ENCODE results near the gene SUGCT.
A peak's percentile ranks its signal among the peaks of the same experiment; 100 is the strongest.

Gene SUGCT

DNA sequence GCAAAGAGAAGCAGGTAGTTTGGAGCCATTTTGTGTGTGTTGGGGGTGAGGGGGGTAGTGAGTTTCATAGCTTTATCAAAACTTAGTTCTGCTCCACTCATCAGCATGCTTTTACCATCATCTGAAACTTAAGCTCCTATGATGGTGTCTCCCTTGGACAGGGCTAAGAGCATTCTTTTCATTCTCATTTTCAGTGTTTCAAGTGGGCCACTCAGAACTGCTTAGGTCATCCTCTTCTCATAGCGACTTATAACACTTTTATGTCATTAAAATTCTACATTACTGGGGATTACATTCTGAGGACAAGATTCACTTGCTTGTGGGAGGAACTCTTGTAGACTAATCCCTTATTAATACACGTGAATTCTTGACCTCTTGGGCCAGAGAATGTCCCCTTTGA, 649.4 kb downstream of the SUGCT start:
- no peak for DNase-seq (ENCODE audit: low read depth)
- TF ChIP-seq, protein P1, sequence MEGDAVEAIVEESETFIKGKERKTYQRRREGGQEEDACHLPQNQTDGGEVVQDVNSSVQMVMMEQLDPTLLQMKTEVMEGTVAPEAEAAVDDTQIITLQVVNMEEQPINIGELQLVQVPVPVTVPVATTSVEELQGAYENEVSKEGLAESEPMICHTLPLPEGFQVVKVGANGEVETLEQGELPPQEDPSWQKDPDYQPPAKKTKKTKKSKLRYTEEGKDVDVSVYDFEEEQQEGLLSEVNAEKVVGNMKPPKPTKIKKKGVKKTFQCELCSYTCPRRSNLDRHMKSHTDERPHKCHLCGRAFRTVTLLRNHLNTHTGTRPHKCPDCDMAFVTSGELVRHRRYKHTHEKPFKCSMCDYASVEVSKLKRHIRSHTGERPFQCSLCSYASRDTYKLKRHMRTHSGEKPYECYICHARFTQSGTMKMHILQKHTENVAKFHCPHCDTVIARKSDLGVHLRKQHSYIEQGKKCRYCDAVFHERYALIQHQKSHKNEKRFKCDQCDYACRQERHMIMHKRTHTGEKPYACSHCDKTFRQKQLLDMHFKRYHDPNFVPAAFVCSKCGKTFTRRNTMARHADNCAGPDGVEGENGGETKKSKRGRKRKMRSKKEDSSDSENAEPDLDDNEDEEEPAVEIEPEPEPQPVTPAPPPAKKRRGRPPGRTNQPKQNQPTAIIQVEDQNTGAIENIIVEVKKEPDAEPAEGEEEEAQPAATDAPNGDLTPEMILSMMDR (conservative IDR thresholded peaks at IDR 0.05; ENCODE audit: low read depth, low read length), result no peak
- H3K4me3 ChIP-seq (ENCODE audit: low read depth, low read length), result no peak overlapping the region

DNA sequence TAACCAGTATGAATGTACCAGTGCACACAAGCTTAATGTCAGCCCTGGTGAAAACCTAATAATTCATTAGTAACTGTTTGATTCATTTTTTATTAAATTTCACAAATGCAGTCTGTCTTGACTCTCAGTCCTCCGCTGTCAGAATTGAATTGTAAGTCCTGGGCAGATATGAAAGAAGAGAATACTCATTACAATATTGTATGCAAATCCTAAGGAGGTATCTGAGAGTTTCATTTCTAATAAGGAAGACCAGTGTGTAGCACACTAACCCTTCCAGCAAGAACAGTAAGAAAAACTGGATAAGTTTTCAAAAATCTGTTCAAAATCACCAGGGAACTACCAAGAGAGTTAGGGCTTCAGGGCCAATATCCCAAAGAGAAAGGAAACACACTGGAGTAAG, 652.1 kb downstream of the SUGCT start:
- DNase-seq (ENCODE audit: low read depth), result no peak
- no peak overlapping the region for H3K4me3 ChIP-seq (ENCODE audit: low read depth, low read length)
- TF ChIP-seq, protein P1 (conservative IDR thresholded peaks at IDR 0.05; ENCODE audit: low read depth, low read length), result no peak

DNA sequence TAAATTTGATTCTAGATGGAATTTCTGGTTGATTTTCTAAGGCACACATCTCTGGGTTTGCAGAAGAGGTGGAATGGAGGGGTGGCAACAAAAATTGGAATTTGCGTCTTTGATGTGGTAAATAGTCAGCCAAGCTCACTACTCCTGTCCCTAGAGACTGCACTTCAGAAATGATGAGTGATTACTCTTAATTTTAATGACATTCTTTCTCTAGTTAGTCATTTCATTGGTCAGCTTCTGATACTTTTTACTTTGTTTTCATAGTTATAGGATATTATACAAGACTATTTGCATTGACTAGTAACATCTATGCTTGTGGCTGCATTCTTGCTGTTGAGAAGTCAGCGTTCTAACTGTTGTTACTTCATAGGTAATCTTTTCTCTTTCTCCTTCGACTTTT, 658.3 kb downstream of the SUGCT start:
- H3K4me3 ChIP-seq (ENCODE audit: low read depth, low read length), result no peak overlapping the region
- TF ChIP-seq, protein P1 (conservative IDR thresholded peaks at IDR 0.05; ENCODE audit: low read depth, low read length), result no peak
- DNase-seq (ENCODE audit: low read depth), result peak; percentile 12

DNA sequence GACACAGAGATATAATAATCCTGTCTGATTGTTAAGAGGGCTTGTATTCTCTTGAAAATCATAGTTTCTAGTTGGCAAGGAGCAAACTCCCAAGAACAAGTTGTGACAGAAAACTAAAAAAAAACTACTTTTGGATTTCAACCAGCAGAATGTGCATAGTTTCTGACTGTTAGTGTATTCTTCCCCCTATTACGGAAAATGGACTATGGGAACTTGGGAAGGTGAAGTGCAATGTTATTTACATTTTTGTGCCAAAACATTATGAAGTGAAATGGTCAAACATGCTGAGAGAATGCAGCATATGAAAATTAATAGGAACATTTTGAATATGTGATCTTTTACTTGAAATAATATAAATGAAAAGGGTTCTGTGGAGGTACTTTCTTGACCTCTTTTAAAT, 660.8 kb downstream of the SUGCT start:
- TF ChIP-seq, protein P1 (conservative IDR thresholded peaks at IDR 0.05; ENCODE audit: low read depth, low read length), result no peak
- no peak for DNase-seq (ENCODE audit: low read depth)
- H3K4me3 ChIP-seq (ENCODE audit: low read depth, low read length), result no peak overlapping the region

DNA sequence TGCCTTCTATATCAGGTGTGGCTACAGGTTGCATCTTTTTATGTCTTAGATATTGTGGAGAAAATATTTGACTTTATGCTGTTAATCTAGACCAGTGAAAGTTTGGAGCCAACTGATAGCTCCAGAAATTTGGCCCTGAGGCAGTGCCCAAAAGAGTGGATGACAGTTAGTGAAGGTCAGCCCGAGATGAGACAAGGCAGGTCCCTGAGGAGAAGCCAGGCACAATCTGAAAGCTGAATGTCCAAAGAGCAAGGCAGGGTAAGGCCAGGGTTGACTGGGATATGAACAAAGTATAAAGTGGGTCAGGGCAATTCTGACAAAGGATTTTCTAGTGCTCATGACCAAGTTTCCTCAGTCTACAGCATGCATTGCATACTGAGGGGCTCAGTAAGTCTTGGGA, 661.9 kb downstream of the SUGCT start:
- H3K4me3 ChIP-seq (ENCODE audit: low read depth, low read length), result no peak overlapping the region
- DNase-seq (ENCODE audit: low read depth), result no peak
- TF ChIP-seq, protein P1 (conservative IDR thresholded peaks at IDR 0.05; ENCODE audit: low read depth, low read length), result no peak

DNA sequence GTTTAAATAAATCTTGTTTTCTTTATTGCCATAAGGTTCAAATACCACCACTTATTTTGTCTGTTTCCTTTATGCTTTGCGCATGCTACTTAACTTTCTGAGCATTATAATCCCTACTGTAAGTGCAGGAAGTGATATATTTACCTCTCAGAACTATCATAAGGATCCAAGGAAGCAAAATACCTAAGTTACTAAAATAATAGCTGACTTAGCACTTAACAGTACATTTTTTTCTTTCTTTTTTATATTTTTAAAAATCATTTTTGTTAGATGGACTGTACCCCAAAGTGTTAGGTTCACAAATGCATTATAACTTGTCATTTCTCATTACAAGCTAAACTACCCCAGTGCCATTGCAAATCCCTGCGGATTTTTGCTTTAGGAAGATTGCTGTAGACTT, 663.8 kb downstream of the SUGCT start:
- TF ChIP-seq, protein P1 (conservative IDR thresholded peaks at IDR 0.05; ENCODE audit: low read depth, low read length), result no peak
- no peak for DNase-seq (ENCODE audit: low read depth)
- H3K4me3 ChIP-seq (ENCODE audit: low read depth, low read length), result no peak overlapping the region

DNA sequence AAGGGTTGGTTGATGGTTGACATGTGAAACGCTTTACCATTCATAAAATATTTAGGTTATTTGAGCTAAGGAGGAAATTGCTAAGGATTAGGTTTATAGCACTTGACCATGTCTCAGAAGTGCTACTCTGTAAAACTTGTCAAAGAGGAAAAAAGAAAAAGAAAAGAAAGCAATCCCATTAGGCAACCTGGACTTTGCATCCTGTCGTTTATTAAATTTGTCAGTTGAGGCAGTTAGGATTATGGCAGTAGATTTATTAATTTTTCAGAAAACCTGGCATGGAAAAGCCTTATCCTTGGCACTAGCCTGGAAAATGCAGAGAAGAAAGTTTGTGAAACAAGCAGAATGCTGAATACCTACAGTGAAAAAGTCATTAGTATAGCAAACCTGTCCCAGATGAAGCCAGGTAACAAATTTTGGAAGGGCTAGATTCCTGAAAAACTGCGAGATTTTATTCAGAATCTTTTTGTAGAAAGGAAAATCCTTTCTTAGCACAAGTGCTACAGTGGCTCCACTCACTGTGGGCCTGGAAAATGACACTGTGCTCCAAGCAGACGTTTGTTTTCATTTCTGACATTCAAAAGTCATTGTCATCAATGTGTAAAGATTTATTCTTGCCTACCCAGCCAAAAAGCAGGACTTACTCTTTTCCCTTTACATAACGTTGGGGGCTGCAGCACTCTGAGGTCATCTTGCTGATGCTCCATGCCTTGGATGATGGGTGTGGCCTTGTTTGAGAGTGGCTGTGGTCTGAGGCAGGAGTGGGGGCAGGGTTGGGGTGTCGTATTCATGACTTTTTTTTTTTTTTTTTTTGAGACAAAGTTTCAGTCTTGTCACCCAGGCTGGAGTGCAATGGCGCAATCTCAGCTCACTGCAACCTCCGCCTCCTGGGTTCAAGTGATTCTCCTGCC, 664.9 kb downstream of the SUGCT start:
- no peak for DNase-seq (ENCODE audit: low read depth)
- H3K4me3 ChIP-seq (ENCODE audit: low read depth, low read length), result no peak overlapping the region
- TF ChIP-seq, protein P1 (conservative IDR thresholded peaks at IDR 0.05; ENCODE audit: low read depth, low read length), result no peak

All from choroid plexus epithelial cell (primary cell).